ENCODE data around the gene NOL11.
"Not testable (repeated sequence)": the region's sequence is repeated elsewhere in the genome, so short reads cannot be mapped to it uniquely, and the experiment has no call there.

The NOL11 gene

GRCh38 chr17:67727152-67728039 is 9.7 kb downstream of the NOL11 start:
- not testable (repeated sequence) for H3K27ac Mint-ChIP-seq, H3K4me3 Mint-ChIP-seq, H3K27me3 Mint-ChIP-seq, H3K9me3 Mint-ChIP-seq
- Mint-ChIP-seq H3K36me3 (peaks cover 22% of the 10 kb centered on the region), H3K4me1 (peaks cover 43% of the 10 kb centered on the region)

- peaks cover 31% of the 10 kb centered on the region for H3K36me3 Mint-ChIP-seq
- no peak overlapping the region for H3K27ac Mint-ChIP-seq
- H3K27me3 Mint-ChIP-seq, result no peaks in the 10 kb centered on the region
- H3K4me3 Mint-ChIP-seq, result no peak overlapping the region
- peaks cover 59% of the 10 kb centered on the region for H3K4me1 Mint-ChIP-seq
- no peaks in the 10 kb centered on the region for H3K9me3 Mint-ChIP-seq
Observed at GRCh38 chr17:67729903-67730302, 12.2 kb downstream of the NOL11 start.

GRCh38 chr17:67730731-67731130 is 13.0 kb downstream of the NOL11 start:
- Mint-ChIP-seq H3K36me3 (peaks cover 29% of the 10 kb centered on the region), H3K27me3 (no peaks in the 10 kb centered on the region), H3K4me3 (no peak overlapping the region), H3K27ac (no peak overlapping the region), H3K4me1 (peaks cover 53% of the 10 kb centered on the region), H3K9me3 (no peaks in the 10 kb centered on the region)

- Mint-ChIP-seq H3K4me3 (peak overlapping the region; percentile 6), H3K27me3 (no peaks in the 10 kb centered on the region), H3K36me3 (peaks cover 30% of the 10 kb centered on the region), H3K9me3 (no peaks in the 10 kb centered on the region), H3K4me1 (peaks cover 34% of the 10 kb centered on the region), H3K27ac (peak overlapping the region; percentile 27)
Observed at GRCh38 chr17:67733449-67733848, 15.7 kb downstream of the NOL11 start.

DNA sequence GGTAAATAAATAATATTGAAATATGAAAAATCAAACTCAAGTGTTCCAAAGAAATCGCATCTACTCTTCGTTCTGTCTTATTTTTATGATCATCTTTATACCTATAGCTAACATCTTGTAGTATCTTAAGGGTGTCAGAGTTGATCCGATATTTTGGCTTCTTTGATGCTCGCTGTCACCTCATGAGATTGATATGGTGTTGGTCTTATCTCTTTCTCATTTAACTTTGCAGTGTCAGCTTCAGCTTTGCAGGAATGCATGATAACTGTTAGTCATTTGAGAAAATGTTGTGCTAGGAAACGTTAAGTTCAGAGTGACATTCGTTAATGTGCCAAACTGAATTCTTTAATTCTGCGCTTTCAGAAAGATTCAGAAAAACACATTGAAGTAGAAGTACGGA is 19.4 kb downstream of the NOL11 start:
- Mint-ChIP-seq H3K36me3 (peaks cover 20% of the 10 kb centered on the region), H3K27me3 (no peaks in the 10 kb centered on the region), H3K27ac (no peak overlapping the region), H3K9me3 (no peaks in the 10 kb centered on the region), H3K4me1 (peaks cover 24% of the 10 kb centered on the region), H3K4me3 (no peak overlapping the region)

DNA sequence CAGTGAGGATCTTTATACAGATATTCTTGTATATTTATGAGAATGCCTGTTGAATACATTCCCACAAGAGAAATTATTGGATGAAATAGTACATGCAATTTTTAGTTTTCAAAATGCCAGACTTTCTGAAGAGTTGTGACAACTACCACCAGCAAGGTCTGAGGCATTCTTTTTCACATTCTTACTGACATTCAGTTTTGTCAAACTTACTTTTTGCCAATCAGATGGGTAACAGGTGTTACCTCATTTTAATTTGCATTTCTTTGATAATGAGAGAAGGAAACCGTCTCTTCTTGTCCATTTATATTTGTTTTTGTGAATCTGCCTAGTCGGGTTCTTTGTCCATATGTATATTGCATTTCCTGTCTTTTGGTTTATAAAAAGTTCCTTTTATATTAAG is 24.3 kb downstream of the NOL11 start:
- H3K27ac Mint-ChIP-seq, result no peak overlapping the region
- no peaks in the 10 kb centered on the region for H3K9me3 Mint-ChIP-seq
- H3K4me1 Mint-ChIP-seq, result no peaks in the 10 kb centered on the region
- no peaks in the 10 kb centered on the region for H3K27me3 Mint-ChIP-seq
- H3K4me3 Mint-ChIP-seq, result no peak overlapping the region
- H3K36me3 Mint-ChIP-seq, result peaks cover 6% of the 10 kb centered on the region

GRCh38 chr17:67746704-67747571 is 29.2 kb downstream of the NOL11 start:
- H3K9me3 Mint-ChIP-seq, result no peaks in the 10 kb centered on the region
- no peaks in the 10 kb centered on the region for H3K27me3 Mint-ChIP-seq
- no peak overlapping the region for H3K4me3 Mint-ChIP-seq
- no peaks in the 10 kb centered on the region for H3K4me1 Mint-ChIP-seq
- H3K36me3 Mint-ChIP-seq, result peaks cover 12% of the 10 kb centered on the region
- peak overlapping the region; percentile 68 for H3K27ac Mint-ChIP-seq

DNA sequence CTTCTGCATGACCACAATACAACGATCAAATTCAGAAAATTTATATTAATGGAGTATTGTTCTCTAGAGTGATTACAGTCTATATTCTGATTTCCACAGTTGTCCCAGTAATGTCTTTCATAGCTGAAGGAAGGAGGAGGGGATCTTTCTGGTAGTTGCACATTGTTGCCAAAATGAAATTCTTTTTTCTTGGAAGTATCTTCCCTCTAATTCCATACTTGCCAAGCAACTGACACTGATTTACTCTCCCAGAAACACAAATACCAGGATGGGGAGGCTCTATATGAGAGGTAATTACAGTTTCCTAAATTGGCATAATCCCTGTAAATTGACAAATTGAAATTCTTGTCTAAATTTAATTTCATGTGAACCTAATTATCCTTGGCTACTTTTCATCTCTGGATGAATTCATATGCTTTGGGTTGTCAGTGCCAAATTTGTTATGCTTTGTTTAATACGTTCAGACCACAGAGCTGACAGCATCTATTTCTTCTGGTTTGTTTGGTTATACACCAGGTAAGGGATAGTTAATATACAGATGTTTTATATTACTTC is 30.0 kb downstream of the NOL11 start:
- H3K36me3 Mint-ChIP-seq, result peaks cover 12% of the 10 kb centered on the region
- no peak overlapping the region for H3K4me3 Mint-ChIP-seq
- no peaks in the 10 kb centered on the region for H3K9me3 Mint-ChIP-seq
- no peaks in the 10 kb centered on the region for H3K27me3 Mint-ChIP-seq
- peak overlapping the region; percentile 68 for H3K27ac Mint-ChIP-seq
- H3K4me1 Mint-ChIP-seq, result no peaks in the 10 kb centered on the region

DNA sequence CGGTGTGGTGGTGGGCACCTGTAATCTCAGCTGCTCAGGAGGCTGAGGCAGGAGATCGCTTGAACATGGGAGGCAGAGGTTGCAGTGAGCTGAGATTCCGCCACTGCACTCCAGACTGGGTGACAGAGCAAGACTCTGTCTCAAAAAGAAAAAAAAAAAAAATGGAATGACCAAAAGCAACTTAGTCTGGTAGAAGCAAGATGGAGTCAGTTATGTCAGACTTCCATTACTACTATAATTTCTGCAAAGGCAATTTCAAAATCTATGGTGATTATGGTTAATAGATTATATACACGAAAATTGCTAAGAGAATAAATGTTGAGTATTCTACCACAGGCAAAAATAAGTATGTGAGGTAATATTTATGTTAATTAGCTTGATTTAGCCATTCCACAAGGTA is 32.3 kb downstream of the NOL11 start:
- no peaks in the 10 kb centered on the region for H3K4me1 Mint-ChIP-seq
- no peaks in the 10 kb centered on the region for H3K9me3 Mint-ChIP-seq
- no peak overlapping the region for H3K4me3 Mint-ChIP-seq
- no peak overlapping the region for H3K27ac Mint-ChIP-seq
- no peaks in the 10 kb centered on the region for H3K27me3 Mint-ChIP-seq
- peaks cover 18% of the 10 kb centered on the region for H3K36me3 Mint-ChIP-seq

DNA sequence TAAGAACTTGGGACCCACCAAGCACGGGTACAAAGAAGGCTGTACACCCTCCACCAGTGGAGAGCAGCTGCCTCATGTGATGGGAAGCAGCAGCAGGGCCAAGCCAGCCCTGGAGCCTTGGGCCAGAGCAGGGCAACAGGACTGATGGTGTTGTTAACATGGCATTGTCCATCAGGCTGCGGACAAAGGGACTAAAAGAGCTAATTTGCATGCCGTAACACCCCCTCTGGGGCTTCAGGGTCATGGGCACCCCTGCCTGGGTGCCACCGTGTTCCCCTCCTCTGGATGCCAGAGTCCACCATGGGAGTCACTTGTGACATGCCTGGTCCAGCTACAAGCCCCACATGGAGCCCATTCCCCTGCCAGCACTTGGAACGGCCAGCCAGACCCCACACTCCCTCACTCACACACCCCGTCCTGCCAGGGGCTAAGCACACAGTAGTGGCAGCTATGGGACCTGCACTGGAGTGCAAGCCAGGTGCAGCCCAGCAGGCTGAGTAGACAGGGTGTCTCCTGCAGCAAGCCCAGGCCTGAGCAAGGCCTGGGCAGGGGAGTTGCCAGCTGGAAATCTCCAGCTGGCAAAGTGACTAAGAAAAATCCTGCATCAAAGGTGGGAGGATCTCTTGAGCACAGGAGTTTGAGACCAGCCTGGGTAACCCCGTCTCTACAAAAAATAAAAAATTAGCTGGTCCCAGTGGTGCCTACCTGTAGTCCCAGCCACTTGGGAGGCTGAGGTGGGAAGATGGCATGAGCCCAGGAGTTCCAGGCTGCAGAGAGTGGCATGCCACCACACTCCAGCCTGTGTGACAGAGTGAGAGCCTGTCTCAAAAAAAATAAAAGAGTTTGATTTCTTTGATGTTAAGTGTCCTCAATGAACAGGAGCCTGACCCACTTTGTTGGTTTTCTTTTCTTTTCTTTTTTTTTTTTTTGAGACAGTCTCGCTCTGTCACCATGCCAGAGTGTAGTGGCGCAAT is 33.7 kb downstream of the NOL11 start:
- no peaks in the 10 kb centered on the region for H3K9me3 Mint-ChIP-seq
- peaks cover 4% of the 10 kb centered on the region for H3K4me1 Mint-ChIP-seq
- peaks cover 22% of the 10 kb centered on the region for H3K36me3 Mint-ChIP-seq

GRCh38 chr17:67752160-67752559 is 34.4 kb downstream of the NOL11 start:
- H3K27me3 Mint-ChIP-seq, H3K9me3 Mint-ChIP-seq, H3K27ac Mint-ChIP-seq, H3K4me1 Mint-ChIP-seq, H3K4me3 Mint-ChIP-seq: not testable (repeated sequence)
- H3K36me3 Mint-ChIP-seq, result peaks cover 23% of the 10 kb centered on the region

More for the DNA sequence above, 33.7 kb downstream of the NOL11 start:
- H3K27me3 Mint-ChIP-seq, result no peaks in the 10 kb centered on the region
- no peak overlapping the region for H3K27ac Mint-ChIP-seq
- no peak overlapping the region for H3K4me3 Mint-ChIP-seq

GRCh38 chr17:67753026-67753425 is 35.3 kb downstream of the NOL11 start:
- Mint-ChIP-seq H3K27me3 (no peaks in the 10 kb centered on the region), H3K4me3 (no peak overlapping the region), H3K36me3 (peaks cover 23% of the 10 kb centered on the region), H3K9me3 (no peaks in the 10 kb centered on the region), H3K4me1 (peaks cover 5% of the 10 kb centered on the region), H3K27ac (no peak overlapping the region)

DNA sequence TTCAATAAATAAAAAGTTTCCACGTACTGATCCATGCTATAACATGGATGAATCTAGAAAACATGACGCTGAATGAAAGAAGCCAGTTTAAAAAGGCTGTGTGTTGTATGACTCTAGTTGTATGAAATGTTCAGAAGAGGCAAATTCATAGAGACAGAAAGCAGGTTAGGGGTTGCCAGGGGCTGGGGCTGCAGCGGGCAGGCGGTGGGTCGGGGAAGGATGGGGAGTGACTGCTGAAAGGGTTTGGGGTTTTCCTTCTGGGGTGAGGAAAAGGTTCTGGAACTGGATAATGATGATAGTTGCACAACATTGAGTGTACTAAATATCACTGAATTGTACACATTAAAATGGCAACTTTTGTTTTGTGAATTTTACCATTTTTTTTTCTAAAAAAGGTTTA is 36.3 kb downstream of the NOL11 start:
- Mint-ChIP-seq H3K27me3 (no peaks in the 10 kb centered on the region), H3K4me1 (peaks cover 5% of the 10 kb centered on the region), H3K27ac (no peak overlapping the region), H3K9me3 (no peaks in the 10 kb centered on the region), H3K36me3 (peaks cover 18% of the 10 kb centered on the region), H3K4me3 (no peak overlapping the region)

DNA sequence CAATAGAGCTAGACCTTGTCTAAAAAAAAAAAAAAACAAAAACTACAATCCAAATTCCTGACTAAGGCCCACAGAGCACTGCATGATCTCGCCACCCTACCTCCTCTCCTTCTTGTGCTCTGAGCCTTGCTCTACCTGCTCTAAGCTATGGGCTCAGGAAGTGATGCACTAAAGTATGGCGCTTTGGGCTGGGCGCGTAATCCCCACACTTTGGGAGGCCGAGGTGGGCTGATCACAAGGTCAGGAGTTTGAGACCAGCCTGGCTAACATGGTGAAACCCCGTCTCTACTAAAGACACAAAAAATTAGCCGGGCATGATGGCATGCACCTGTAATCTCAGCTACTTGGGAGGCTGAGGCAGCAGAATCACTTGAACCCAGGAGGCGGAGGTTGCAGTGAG is 37.0 kb downstream of the NOL11 start:
- not testable (repeated sequence) for H3K27me3 Mint-ChIP-seq, H3K4me3 Mint-ChIP-seq, H3K4me1 Mint-ChIP-seq, H3K9me3 Mint-ChIP-seq, H3K27ac Mint-ChIP-seq
- H3K36me3 Mint-ChIP-seq, result peaks cover 18% of the 10 kb centered on the region

DNA sequence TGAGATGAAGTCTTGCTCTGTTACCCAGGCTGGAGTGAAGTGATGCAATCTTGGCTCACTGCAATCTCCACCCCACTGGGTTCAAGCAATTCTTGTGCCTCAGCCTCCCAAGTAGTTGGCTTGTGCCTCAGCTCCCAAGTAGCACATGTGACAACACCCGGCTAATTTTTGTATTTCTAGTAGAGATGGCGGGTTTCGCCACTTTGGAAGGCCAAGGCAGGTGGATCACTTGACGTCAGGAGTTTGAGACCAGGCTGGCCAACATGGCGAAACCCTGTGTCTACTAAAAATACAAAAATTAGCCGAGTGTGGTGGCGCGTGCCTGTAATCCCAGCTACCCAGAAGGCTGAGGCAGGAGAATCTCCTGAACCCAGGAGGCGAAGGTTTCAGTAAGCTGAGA is 39.0 kb downstream of the NOL11 start:
- not testable (repeated sequence) for H3K4me1 Mint-ChIP-seq, H3K27ac Mint-ChIP-seq, H3K4me3 Mint-ChIP-seq, H3K9me3 Mint-ChIP-seq, H3K27me3 Mint-ChIP-seq
- H3K36me3 Mint-ChIP-seq, result peaks cover 11% of the 10 kb centered on the region
